Stimulated activated CD8-positive, alpha-beta memory T cell treated with anti-CD3 and anti-CD28 coated beads, Interleukin-4, amount 100 ng/mL, for 4 hours (primary cell): ENCODE measurements around the gene GNAI3.

Experiments used
- DNase-seq, 2 donors: peaks; one replicate each; pipeline ENCODE4 v3.0.0-alpha.2; 2020; ENCODE audit warnings: low read depth in 2 of 2, low spot score in 1 of 2

Gene GNAI3

DNA sequence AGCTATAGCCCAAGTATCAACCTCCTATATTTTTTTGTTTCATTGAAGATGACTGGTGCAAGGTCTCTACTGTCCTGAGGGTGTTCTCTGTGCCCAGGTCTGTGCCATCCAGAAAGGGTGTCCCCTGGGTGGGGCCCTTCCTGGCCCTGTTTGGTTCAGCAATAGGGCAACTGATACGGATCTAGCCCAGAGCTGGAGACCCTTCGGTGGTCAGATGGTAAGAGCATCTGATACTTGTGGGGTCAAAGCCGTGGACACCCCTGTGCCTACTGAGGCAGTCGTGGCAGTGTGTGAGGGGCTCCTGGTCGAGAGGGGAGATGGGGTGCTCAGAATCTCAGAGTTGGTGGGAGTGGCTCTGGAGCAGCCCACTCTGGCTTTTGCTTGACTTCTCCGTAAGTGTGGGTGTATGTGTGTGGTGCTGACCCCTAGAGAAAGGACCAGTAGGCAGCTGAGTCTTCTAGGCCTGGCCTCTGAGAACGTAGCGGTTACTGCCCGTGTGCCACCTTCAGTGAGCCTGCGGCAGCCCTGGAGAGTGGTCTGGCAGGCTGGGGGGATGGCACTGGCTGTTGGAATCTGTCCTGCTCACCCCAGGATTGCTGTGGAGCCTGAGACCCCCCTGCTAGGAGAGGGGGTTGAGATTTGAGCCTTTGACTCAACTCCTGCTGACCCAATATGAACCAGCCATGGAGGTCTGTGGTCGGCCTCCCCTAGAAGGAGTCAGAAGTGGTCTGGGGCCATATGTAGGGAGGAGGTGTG is 73.9 kb downstream of the GNAI3 start:
- DNase-seq, result no peak

DNA sequence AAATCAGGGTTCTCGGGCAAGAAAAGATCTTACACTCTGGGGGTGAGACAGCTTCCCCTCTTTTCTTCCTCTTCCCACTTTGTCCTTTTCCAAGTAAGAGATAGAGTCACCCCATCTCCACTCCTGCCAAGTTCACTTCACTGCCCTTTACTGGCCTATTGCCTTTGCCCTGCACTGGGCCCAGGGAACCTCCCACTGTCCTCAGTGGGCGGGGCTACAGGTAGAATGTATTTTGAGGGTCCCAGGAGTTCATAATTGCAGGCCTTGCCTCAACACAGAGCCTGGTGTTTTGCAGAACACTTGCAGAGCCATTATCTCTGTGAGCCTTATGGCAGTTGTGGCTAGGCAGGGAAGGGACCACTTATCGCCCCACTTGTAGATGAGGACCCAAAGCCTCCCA is 74.5 kb downstream of the GNAI3 start:
- no peak for DNase-seq

DNA sequence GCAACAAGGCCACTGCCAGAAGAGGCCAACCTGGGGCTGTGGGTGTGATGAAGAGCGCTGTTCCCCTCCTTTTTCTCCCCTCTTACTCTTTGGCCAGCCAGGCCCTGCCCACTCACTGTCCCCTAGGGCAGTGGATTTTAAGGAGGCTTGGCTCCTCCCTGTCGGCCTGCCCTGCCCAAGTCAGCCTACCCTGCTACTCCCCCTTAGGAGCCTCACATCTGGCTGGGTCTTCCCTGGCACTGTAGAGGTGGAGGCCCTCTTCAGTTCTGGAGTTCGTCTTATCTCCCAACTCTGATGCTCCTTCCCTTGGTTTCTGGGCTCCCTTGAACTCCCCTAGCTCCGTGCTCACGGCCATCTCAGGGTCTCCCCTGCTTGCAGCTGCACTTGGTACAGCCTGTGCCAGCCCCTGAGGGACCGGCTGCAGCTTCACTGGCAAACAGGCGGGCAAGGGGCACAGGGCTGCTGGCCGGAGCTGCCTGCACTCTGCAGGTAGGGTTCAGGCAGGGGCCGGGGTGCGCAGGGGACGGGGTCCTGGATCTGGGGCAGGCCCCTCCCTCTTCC is 75.3 kb downstream of the GNAI3 start:
- DNase-seq, result no peak

DNA sequence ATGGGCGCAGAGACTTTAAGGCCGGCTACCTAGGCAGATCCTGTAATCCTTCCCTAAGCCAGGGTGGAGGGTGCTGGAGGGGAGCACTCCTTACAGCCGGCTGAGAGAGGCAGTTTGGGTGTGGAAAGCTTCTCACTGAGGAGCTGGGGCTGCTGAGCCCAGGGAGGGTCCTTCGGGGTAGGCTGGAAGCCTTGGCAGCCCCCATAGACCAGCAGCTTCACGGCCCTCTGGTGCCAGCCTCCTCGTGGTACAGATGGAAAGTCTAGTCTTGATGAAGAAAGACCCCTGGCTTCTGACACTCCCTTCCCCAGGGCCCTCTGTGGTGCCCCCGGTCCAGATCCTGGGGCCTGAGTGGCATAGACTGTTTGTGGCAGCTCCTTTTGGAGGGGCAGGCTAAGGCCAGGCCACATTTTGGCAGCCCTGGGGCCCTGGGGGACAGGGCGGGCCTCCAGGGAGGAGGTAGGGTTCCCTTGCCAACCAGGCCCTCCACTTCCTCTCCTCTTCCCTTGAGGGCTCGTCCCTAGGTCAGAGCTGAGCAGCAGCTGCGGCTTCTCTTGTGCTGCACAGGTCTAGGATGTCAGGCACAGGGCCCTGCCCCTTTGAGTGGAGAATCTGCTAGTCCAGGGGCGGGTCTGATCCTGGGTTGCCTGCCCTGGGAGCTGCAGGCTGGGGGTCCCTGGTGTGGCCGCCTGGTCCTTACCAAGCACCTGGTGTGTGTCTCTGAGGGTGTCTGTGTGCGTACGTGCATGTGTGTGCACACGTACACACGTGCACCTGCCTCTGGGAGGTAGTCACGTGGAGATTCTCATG is 76.0 kb downstream of the GNAI3 start:
- no peak for DNase-seq

DNA sequence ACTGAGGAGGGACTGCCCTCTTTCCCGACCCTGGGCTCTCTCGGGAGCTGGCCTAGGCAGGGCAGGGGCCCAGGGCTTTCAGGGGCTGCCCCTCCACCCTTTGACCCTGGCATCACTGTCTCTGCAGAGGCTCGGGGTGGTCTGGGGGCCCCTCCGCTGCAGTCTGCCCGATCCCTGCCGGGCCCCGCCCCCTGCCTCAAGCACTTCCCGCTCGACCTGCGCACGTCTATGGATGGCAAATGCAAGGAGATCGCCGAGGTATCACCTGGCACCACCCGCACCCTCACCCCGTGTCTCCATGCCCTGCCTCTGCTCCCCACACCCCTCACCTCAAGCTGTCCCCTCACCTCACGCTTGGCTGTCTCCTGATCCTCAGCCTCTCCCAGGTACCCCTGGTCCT is 76.8 kb downstream of the GNAI3 start:
- no peak for DNase-seq

DNA sequence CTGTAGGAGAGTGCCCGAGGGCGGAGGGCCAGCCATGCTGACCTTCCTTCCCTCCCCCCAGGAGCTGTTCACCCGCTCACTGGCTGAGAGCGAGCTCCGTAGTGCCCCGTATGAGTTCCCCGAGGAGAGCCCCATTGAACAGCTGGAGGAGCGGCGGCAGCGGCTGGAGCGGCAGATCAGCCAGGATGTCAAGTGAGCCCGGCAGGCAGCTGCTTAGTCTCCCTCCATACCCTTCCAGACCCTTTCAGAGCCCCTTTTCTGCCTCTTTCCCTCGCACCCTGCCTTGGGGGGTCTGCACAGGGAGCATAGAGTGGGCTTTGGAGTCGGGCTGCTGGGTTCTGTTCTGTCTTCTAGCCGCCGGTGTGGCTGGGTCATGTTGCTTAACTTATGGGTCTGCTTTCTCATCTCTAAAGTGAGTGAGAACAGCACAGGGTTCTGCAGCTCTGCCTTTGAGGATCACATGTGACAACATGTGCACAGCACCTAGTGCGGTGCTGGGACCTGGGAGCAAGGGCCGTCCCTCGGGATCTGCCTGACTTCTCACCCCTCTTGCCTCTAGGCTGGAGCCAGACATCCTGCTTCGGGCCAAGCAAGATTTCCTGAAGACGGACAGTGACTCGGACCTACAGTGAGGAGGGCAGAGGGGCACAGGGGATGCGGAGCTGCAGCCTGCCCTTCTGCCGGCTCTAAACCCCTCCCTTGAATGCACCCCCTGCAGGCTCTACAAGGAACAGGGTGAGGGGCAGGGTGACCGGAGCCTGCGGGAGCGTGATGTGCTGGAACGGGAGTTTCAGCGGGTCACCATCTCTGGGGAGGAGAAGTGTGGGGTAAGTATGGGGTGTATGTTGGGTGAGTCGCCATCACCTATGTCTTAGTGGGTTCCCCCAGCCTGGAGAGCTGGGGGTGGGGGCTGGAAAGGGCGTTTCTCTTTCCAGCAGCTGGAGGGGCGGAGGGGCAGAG is 77.5 kb downstream of the GNAI3 start:
- no peak for DNase-seq

DNA sequence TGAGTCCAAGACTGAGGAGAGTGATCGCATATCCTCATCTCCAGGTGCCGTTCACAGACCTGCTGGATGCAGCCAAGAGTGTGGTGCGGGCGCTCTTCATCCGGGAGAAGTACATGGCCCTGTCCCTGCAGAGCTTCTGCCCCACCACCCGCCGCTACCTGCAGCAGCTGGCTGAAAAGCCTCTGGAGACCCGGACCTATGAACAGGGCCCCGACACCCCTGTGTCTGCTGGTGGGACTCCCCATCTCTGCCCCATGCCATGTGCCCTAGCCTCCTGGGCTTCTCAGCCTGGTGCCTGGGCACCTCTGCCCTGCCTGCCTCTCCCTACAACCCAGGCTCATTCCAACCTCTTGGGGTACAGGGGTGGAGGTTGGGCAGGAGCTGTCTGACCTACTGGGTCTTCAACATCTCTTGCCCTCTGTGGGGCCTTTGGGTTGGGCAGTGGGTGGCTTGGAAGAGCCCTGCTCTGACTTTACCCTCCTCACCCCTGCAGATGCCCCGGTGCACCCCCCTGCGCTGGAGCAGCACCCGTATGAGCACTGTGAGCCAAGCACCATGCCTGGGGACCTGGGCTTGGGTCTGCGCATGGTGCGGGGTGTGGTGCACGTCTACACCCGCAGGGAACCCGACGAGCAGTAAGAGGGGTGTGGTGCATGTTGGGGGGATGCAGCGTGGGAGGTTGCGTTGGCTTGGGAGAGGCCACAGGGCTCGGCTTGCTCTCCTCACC is 78.4 kb downstream of the GNAI3 start:
- DNase-seq, result no peak

DNA sequence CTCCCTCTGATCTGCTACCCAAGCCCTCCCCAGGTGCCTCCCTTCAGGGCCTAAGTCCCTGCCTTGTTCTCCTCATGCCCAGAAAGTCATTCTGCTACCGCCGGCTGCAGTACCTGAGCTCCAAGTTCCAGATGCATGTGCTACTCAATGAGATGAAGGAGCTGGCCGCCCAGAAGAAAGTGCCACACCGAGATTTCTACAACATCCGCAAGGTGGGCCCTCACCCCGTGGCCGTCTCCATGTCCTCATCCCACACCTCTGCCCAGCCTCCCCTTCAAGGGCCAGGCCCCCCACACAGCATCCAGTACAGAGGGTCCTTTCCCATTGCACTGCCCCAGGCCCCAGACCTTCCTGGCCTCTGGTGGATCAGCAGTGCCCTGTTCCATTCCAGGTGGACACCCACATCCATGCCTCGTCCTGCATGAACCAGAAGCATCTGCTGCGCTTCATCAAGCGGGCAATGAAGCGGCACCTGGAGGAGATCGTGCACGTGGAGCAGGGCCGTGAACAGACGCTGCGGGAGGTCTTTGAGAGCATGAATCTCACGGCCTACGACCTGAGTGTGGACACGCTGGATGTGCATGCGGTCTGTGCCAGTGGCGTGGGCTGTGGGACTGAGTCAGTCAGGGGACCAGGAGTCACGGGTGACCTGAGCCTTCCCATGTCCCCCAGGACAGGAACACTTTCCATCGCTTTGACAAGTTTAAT is 79.4 kb downstream of the GNAI3 start:
- no peak for DNase-seq

DNA sequence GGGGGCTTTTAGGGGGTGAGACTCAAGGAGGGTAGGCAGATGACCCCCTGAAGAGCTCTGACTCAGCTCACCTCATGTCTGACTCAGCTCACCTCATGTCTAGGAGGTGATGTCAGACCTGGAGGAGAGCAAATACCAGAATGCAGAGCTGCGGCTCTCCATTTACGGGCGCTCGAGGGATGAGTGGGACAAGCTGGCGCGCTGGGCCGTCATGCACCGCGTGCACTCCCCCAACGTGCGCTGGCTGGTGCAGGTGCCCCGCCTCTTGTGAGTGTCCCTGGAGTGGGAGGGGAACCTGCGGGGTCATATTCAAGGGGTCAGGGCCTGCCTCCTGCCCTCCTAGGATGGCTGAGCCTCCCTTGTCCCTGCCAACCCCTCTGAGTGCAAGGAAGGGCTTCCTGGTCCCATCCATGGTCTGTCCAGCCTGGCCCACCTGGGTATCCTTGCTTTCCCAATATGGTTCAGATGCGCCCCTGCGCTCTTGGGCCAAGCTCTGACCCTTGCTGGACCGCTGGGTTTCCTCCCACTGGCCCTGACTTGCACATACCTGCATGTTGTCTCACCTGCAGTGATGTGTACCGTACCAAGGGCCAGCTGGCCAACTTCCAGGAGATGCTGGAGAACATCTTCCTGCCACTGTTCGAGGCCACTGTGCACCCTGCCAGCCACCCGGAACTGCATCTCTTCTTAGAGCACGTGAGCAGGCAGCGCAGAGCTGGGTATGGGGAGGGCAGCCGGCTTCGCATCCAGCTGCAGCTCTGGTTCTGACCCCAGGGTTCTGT is 80.3 kb downstream of the GNAI3 start:
- DNase-seq, result no peak

DNA sequence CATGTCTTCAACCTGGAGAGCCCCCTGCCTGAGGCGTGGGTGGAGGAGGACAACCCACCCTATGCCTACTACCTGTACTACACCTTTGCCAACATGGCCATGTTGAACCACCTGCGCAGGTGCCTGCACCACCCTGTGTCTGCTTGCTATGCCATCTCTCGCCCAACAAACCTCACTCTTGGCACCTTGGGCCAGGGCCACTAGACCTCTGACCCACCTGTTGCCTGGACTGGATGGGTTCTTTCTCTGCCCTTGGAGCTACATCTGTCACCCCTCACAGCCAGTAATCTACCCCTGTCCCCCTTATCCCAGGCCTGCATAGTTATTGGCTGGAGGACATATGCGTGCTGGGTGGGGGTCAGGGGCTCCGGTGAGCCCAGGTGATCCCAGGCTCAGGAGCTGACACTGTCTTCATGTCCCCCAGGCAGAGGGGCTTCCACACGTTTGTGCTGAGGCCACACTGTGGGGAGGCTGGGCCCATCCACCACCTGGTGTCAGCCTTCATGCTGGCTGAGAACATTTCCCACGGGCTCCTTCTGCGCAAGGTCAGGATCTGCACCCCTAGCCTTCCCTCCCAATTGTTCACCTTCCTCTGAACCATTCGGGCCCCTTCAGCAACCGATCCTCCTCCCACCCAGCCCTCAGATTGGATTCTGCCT is 81.1 kb downstream of the GNAI3 start:
- no peak for DNase-seq

DNA sequence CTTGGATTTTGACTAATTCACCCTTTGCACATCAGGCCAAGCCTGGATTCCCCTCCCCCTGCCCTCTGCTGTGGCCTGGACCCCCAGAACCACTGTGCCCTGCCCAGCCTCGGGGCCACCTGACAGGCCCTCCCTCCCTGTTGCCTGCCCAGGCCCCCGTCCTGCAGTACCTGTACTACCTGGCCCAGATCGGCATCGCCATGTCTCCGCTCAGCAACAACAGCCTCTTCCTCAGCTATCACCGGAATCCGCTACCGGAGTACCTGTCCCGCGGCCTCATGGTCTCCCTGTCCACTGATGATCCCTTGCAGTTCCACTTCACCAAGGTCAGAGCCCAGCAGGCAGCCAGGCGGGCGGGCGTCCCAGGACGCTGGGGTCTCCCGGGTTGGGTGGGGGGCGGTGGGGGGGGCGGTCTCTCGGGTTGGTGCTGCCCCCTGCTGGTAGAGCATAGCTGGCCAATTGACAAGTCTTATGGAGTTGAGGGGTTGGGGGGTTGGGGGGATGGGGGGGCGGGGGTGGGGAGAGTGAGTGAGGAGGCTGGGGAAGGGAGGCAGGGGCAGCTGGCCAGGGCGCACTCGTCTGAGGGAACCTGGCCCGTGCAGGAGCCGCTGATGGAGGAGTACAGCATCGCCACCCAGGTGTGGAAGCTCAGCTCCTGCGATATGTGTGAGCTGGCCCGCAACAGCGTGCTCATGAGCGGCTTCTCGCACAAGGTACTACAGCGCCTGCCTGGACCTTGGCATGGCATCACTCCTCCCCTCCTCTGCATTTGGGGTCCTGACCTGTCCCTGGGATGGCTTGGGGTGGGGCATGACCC is 81.9 kb downstream of the GNAI3 start:
- no peak for DNase-seq

DNA sequence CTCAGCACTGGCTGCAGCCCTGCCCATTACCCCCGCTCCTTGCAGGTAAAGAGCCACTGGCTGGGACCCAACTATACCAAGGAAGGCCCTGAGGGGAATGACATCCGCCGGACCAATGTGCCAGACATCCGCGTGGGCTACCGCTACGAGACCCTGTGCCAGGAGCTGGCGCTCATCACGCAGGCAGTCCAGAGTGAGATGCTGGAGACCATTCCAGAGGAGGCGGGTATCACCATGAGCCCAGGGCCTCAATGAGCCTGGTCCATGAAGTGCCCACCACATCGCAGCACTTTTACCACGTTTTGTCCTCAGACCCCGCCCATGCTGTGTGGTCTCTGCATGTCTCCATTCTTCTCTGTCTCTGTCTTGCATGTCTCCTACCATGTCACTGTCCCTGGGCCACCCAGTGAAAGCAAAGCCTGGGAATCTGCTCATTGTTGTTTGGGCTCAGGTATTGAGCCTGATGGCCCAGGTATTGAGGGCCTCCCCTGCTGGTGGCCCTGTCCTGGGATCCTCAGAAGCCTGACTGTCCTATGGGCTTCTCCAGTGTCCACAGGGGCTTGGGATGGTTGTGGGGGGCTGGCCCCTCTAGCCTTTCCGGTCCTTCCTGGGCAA is 82.6 kb downstream of the GNAI3 start:
- no peak for DNase-seq

DNA sequence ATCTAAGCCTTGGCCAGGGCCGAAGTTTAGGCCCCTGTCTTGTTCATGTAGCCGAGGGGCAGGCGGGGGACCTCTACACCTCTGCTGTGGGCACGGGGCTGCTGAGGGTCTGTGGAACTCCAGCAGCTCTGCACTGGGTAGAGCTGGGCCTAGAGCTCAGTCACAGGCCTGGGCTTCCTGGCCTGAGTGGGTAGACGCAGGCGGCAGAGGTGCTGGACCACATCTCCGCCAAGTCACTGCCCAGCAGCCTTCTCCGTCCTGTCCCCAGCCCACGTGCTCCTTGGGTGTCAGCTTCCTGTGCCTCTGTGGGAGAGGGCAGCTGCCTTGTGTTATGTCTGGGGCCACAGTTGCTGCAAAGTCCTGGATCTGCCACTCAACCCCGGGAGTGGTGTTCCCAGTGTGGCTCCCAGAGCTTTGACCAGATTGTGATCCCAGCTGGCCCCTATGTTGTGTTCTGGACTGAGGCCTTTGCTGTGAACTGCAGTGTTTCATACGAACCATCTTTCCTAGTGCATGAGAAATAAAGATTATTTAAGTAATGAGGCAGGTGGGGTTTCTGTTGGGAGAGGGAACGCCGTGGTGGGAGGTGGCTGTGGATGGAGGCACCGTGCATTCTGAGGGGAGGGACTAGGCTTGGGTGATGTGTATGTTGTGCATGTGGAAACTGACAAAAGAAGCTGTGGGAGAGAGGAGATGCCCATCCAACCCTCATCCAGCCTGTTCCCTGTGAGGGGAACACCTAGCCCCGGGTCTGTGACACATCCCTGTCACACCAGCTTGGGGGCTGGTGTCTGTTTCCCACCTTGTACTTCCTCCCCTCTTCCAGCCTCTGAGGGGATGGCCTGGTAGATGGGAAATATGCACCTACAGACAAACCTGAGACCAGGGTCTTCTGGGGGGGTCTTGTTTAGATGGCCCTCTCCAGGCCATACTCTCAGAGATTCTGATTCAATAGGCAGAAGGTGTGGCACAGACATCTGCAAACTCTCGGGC is 83.4 kb downstream of the GNAI3 start:
- DNase-seq, result no peak

DNA sequence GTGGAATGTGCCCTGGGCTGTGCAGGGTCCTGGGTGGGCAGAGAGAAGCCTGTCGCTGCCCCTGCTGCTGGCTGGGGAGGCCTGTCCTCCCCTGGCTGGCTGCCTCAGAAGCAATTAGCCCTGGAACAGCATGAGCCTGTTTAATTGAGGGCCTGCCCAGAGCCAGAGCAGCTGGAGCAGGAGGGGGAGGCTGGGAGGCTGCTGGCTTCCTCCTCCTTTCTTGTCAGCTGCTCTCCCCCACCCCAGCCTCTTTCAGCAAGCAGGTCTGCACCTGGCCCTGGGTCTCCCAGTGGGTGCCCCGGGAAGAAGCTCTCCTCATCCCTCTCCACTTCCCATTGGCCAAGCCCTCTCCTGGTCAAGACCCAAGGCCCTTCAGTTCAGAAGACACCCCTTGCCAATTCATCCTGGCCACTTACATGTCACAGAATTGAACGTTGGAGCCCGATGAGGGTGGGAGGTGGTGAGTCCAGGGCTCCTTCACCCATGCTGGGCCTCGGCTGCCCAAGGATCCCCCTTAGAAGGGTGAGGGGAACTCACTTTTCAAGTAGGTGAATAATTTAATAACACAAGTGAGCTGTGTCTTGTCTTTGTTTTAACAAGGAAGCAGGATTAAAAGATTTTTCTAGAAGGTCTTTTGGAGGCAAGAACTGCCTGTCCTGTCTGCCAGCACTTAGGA is 84.4 kb downstream of the GNAI3 start:
- no peak for DNase-seq

DNA sequence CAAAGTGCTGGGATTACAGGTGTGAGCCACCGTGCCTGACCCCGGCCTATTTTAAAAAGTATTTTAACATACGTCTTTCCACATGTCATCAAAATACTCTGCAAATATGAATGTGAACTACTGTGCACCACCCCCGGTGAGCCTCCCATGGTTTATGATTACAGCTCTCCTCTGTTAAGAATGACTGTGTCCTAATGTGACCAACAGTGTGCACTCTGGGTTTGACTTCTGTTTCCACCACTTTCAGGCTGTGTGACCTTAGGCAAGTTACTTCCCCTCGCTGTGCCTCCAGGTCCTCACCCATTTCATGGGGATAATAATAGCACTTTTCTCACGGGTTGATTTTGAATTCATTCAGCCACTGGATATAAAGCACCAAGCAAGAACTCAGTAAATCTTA is 85.9 kb downstream of the GNAI3 start:
- no peak for DNase-seq
